GM12801 (cell line): ENCODE measurements around the gene RHOB.

Source experiments
- TF ChIP-seq, protein P1 (sequence below): IDR thresholded peaks from one replicate; pipeline ENCODE4 v1.5.1; 2011; ENCODE audit warnings: control low read depth; ENCODE audit not compliant: insufficient read length; ENCODE audit errors: extremely low read depth

The RHOB gene

DNA sequence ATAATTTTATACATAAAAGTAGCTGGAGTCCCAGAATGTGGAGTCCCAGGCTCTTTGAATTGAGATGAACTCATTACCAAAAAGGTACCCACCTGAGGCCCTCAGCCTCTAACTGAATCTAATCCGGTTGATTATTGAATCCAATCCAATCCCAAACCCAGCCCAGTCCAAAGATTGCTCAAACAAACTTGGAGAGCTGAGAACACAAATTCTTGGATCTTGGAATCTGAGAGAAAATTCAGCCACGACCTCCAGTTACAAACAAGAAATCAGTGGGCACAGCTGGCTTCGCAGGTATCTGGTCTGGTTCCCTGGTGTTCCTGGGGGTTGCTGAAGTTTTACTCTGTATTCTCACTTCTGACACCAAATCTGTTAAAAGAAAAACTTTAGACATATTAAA is 28.4 kb upstream of the RHOB start:
- TF ChIP-seq, protein P1, sequence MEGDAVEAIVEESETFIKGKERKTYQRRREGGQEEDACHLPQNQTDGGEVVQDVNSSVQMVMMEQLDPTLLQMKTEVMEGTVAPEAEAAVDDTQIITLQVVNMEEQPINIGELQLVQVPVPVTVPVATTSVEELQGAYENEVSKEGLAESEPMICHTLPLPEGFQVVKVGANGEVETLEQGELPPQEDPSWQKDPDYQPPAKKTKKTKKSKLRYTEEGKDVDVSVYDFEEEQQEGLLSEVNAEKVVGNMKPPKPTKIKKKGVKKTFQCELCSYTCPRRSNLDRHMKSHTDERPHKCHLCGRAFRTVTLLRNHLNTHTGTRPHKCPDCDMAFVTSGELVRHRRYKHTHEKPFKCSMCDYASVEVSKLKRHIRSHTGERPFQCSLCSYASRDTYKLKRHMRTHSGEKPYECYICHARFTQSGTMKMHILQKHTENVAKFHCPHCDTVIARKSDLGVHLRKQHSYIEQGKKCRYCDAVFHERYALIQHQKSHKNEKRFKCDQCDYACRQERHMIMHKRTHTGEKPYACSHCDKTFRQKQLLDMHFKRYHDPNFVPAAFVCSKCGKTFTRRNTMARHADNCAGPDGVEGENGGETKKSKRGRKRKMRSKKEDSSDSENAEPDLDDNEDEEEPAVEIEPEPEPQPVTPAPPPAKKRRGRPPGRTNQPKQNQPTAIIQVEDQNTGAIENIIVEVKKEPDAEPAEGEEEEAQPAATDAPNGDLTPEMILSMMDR, result no peak

DNA sequence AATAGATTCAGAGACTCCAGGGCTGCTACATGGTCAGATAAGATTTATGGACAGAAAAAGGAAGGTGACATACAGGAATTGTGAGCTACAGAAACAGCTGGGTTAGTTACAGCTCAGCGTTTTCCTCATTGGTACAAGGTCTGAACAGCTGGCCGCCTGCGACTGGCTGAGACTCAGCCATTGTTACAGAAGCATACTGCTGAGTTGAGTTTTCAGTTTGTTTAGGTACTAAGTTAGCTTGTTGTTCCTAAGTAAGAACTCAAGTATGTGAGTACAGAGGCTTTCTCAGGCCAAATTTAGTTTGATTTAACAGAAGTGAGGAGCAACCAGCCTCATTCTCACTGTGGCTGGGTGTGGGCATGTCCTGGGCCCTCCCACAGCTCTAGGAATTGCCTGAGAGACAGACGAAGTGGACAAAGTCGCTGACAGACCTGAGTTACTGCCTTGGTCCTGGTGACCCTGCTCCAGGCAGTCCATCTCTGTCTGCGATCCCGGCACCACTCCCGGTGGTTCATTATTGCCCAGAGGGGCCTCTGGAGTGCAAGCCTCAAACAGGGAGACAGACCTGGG is 27.8 kb upstream of the RHOB start:
- TF ChIP-seq, protein P1, result no peak

DNA sequence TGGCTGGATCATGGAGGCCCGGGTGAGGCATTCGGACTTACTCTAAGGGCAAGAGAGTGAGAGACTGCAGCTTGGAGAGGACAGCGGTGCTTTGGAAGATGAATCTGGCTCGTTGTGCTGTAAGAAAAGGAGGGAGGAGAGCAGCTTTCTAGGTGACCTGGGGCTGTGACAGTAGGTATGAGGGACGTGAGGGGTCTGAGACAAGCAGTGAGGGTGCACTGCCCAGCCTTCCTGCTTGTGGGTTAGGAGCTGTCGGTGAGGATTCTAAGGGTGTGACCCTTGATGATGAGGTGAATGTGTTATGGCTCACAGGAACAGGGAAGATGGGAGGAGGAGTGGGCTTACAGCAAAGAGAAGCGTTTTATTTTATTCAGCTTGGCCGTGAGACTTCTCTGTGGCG is 27.1 kb upstream of the RHOB start:
- TF ChIP-seq, protein P1, result no peak

DNA sequence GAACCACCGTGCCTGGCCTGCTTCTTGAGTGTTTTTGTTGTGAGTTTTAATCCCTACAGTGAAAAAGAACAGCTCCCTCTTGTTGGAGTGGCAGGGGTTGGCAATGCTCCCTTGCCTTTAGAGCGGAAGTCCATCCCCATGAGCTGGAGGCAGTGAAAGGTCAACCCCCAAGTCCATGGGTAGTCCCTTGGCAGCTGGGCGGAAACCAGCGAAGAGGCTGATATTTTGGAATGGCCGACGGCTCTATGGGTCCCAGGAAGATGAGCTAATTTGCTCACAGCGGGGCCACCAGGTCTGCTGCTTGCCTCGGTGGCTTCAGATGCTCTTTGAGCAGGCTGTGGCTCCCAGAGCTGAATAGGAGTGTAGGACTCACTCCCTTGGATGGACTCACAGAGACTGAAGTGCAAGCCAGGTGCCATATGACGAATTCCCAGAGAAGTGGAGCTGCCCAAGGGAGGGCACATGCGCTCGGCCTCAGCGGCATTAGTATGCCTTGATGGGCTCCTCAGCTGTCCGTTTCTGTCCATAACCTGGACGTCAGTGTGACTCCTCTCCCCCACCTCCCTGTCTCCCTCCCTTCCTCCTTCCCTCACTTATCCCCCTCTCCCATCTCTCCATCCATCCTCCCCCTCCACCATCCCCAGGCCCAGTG is 25.4 kb upstream of the RHOB start:
- TF ChIP-seq, protein P1, result no peak

DNA sequence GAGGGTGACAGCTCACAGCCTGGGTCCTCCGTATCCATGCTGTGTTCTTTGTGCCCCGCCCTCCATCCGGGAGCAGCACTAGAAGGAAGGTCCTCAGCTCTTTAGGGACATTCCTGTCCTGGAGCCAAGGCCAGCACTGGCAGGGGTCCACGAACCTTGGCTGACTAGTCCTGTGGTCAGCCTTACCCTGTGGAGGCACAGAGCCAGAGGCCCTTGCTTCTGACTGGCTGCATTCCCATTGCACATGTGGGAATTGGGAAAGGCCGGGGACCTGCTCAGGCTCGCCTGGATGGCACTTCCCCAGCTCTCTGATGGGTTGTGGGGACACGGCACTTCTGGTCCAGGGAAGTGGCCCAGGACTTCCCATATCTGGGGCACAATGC is 24.9 kb upstream of the RHOB start:
- TF ChIP-seq, protein P1, result no peak

DNA sequence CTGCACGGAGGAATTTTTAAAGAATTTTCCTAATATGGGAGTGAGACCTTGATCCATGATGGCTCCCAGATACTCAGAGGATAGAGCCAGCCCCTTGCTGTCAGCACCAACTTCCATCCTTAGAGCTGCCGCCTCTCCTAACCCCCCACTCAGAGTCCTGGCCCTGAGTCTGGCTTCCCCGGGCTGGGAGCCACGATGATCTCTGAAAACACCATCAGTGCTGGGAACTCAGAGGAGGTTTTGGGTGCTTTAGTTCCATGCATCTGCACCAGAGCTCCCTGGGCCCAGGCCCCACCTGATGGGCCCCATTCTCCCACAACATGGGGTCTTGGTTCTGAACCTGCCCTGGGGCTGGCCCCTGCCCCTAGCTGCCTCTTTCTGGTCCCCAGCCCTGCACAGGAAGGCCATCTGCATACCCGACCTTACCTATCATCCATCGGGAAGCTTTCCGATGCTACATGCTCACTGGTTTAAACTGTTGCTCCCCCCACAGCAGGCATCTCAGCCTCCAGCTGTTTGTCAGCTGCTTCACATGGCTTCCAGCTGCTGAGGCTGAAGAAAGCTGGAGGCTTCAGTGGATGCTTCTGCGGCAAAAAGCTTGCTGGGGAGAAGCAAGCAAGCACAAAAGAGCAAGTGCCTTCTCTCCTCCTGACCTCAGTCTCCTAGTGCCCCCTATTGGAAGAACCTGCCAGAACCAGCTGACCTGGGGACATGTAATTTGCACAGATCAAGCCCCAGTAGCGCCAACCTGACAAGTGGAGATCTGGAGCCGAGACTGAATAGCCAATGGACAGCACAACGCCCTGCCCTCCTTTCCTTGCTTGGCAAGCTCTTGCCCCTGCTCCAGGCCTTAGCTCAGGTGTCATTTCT is 24.2 kb upstream of the RHOB start:
- TF ChIP-seq, protein P1, result no peak

DNA sequence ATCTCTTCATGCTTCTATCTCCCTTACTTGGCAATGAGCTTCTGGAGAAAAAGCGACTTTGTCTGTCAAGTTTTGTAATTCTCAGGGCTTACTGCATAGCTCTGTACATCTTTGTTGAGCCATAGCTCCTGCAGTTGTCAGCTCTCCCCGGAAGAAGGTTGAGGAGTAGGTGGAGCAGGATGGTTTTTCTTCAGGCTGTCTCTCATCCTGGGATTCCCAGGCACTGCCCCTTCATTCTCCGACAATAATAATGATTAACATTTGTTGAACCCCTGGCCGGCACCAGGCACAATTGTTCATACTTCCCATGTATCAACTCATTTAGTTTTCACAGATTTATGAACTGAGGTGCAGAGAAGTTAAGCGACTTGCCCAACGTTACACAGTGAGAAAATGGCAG is 23.5 kb upstream of the RHOB start:
- TF ChIP-seq, protein P1, result no peak
